GM23338 (cell line): ENCODE results near the gene SNTG2. TPM values are rescaled to one million over a fixed set of nuclear protein-coding genes. Genes with fewer than 3 reads are reported as not detected.

Experiments used
- ATAC-seq: fragments of 200-7000 bp; cut with Tn5 transposase; 3 replicates; pipeline ENCODE4 v1.9.1; 2020
- DNase-seq: peaks from one replicate; pipeline ENCODE4 v3.0.0-alpha.2; 2015; ENCODE audit warnings: low spot score
- H2AFZ ChIP-seq: fragments of 200-600 bp; sonication (generic); 2 replicates; pipeline ENCODE4 v1.8.0; 2016; ENCODE audit warnings: antibody characterized with exemption, mild to moderate bottlenecking, moderate library complexity
- H3F3A ChIP-seq: fragments of 200-600 bp; sonication (generic); replicated peaks from 2 replicates; pipeline ENCODE4 v1.8.0; 2017; ENCODE audit warnings: antibody characterized with exemption, mixed run types, low read depth
- H3K27ac ChIP-seq: fragments of 200-600 bp; sonication (generic); 2 replicates; pipeline ENCODE4 v1.6.1; 2016; ENCODE audit warnings: low read depth
- H3K27me3 ChIP-seq: fragments of 200-600 bp; sonication (generic); 2 replicates; pipeline ENCODE4 v1.8.0; 2016; ENCODE audit warnings: mild to moderate bottlenecking, mixed run types, moderate library complexity; ENCODE audit not compliant: insufficient read depth
- H3K36me3 ChIP-seq: fragments of 200-600 bp; sonication (generic); 2 replicates; pipeline ENCODE4 v1.8.0; 2016; ENCODE audit warnings: mild to moderate bottlenecking; ENCODE audit not compliant: insufficient read depth
- H3K4me1 ChIP-seq: fragments of 200-600 bp; sonication (generic); 2 replicates; pipeline ENCODE4 v1.8.0; 2016; ENCODE audit warnings: mild to moderate bottlenecking, moderate library complexity; ENCODE audit not compliant: insufficient read depth
- H3K4me2 ChIP-seq: fragments of 200-600 bp; sonication (generic); 2 replicates; pipeline ENCODE4 v1.7.1; 2017; ENCODE audit warnings: mixed run types
- H3K4me3 ChIP-seq: fragments of 200-600 bp; sonication (generic); 2 replicates; pipeline ENCODE4 v1.6.1; 2016; ENCODE audit warnings: mixed run types
- H3K79me2 ChIP-seq: fragments of 200-600 bp; sonication (generic); replicated peaks from 2 replicates; pipeline ENCODE4 v1.8.0; 2017; ENCODE audit warnings: mild to moderate bottlenecking; ENCODE audit not compliant: insufficient read depth
- H3K9me2 ChIP-seq: fragments of 200-600 bp; sonication (generic); 2 replicates; pipeline ENCODE4 v1.8.0; 2017; ENCODE audit not compliant: insufficient read depth
- H4K20me1 ChIP-seq: fragments of 200-600 bp; sonication (generic); replicated peaks from 2 replicates; pipeline ENCODE4 v1.8.0; 2017; ENCODE audit warnings: mild to moderate bottlenecking; ENCODE audit not compliant: insufficient read depth
- H3K27ac Mint-ChIP-seq: 2 replicates; pipeline ENCODE4 v1.8.0; 2020; ENCODE audit warnings: inconsistent platforms, mild to moderate bottlenecking, moderate library complexity, mixed read lengths
- H3K27me3 Mint-ChIP-seq: 3 replicates; pipeline ENCODE4 v1.8.0; 2022; ENCODE audit warnings: low read depth, mild to moderate bottlenecking, moderate library complexity, mixed read lengths, inconsistent platforms; ENCODE audit not compliant: insufficient read depth, poor library complexity
- H3K36me3 Mint-ChIP-seq: 3 replicates; pipeline ENCODE4 v1.8.0; 2021; ENCODE audit warnings: low read depth, mild to moderate bottlenecking, inconsistent platforms, moderate library complexity, mixed read lengths
- H3K4me1 Mint-ChIP-seq: 3 replicates; pipeline ENCODE4 v1.8.0; 2020; ENCODE audit warnings: mild to moderate bottlenecking, inconsistent platforms, mixed read lengths
- H3K4me3 Mint-ChIP-seq: 3 replicates; pipeline ENCODE4 v1.8.0; 2021; ENCODE audit warnings: moderate library complexity, mild to moderate bottlenecking, inconsistent platforms, mixed read lengths
- H3K9me3 Mint-ChIP-seq: 3 replicates; pipeline ENCODE4 v1.8.0; 2020; ENCODE audit warnings: moderate library complexity, mild to moderate bottlenecking, inconsistent platforms, mixed read lengths
- CREB1 ChIP-seq: fragments of 250-450 bp; sonication (Bioruptor Pico); IDR thresholded peaks from 2 replicates; pipeline ENCODE4 v1.5.0; 2020; ENCODE audit warnings: low read depth, mild to moderate bottlenecking, moderate library complexity
- ETS1 ChIP-seq: IDR thresholded peaks from 2 replicates; pipeline ENCODE4 v1.6.1; 2016; ENCODE audit warnings: antibody characterized with exemption
- EZH2 ChIP-seq: fragments of 200-600 bp; sonication (generic); IDR thresholded peaks from one replicate; pipeline ENCODE4 v1.8.0; 2017; ENCODE audit warnings: antibody characterized with exemption, mild to moderate bottlenecking, low read depth; ENCODE audit not compliant: unreplicated experiment
- EZH2phosphoT487 ChIP-seq: fragments of 200-600 bp; sonication (generic); IDR thresholded peaks from one replicate; pipeline ENCODE4 v1.8.1; 2018; ENCODE audit warnings: antibody characterized with exemption; ENCODE audit not compliant: unreplicated experiment
- JUNB ChIP-seq: IDR thresholded peaks from one replicate; pipeline ENCODE4 v1.6.1; 2016; ENCODE audit warnings: antibody characterized with exemption; ENCODE audit not compliant: unreplicated experiment
- NANOG ChIP-seq: IDR thresholded peaks from 2 replicates; pipeline ENCODE4 v1.6.1; 2016; ENCODE audit warnings: antibody characterized with exemption, borderline replicate concordance
- POLR2AphosphoS5 ChIP-seq: IDR thresholded peaks from 2 replicates; pipeline ENCODE4 v1.6.1; 2016; ENCODE audit warnings: antibody characterized with exemption, low read depth
- STAT1 ChIP-seq: IDR thresholded peaks from one replicate; pipeline ENCODE4 v1.6.1; 2016; ENCODE audit warnings: antibody characterized with exemption; ENCODE audit not compliant: unreplicated experiment
- ZNF114 ChIP-seq: fragments of 250-450 bp; sonication (Bioruptor Pico); IDR thresholded peaks from 2 replicates; pipeline ENCODE4 v1.5.0; 2020; ENCODE audit warnings: mild to moderate bottlenecking, moderate library complexity
- ZNF331 ChIP-seq: fragments of 250-450 bp; sonication (Bioruptor Pico); IDR thresholded peaks from 2 replicates; pipeline ENCODE4 v1.5.0; 2020; ENCODE audit warnings: low read depth, mild to moderate bottlenecking, moderate library complexity
- ZNF462 ChIP-seq: fragments of 250-450 bp; sonication (Bioruptor Pico); IDR thresholded peaks from 2 replicates; pipeline ENCODE4 v1.5.0; 2020; ENCODE audit warnings: mild to moderate bottlenecking, moderate library complexity
- polyA plus RNA-seq: library from polyadenylated mRNA; unstranded; fragments of >200 nt; fragmentation: Nextera tagmentation; extraction: Ambion mirVana; gene quantifications from 2 replicates; pipeline ENCODE4 v1.2.1, GENCODE V29; 2016
- total RNA-seq: library from RNA; depleted of rRNA; stranded (reverse); fragments of >200 nt; shearing (Covaris generic); gene quantifications from 2 replicates; pipeline ENCODE4 v1.2.3, GENCODE V29; 2014
- TF ChIP-seq, protein P1 (sequence below), 2 experiments: fragments of 200-600 bp in 1 of 2; sonication (generic) in 1 of 2; conservative IDR thresholded peaks; 2 replicates each; pipeline versions ENCODE4 v1.5.1 to v1.6.1; 2016 to 2017; ENCODE audit warnings: antibody characterized with exemption in 2 of 2, low read depth in 2 of 2, mild to moderate bottlenecking in 2 of 2, moderate library complexity in 1 of 2
- TF ChIP-seq, protein P2 (sequence below): IDR thresholded peaks from one replicate; pipeline ENCODE4 v1.6.1; 2018; ENCODE audit warnings: antibody characterized with exemption; ENCODE audit not compliant: unreplicated experiment

Gene SNTG2
- total and polyA plus RNA-seq, 2 experiments from 2014 or later: 27.5 to 60.4 TPM

DNA sequence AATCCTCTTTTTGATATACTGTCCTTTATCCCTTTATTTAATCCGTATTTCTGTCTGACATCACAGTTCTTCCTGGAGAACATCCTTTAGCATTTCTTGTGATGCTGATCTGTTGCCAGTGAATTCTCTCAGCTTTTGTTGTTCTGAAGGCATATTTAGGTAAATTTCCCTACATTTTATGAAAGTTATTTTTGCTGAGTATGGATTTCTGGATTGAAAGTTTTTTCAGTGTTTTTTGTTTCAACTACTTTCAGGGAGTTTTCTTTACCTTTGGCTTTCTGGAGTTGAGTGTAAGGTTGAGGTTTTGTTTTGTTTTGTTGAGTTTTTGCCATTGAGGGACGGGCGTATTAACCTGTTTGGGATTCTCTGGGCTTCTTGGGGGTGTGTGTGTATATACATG lies 22.5 kb downstream of the SNTG2 start:
- Mint-ChIP-seq H3K9me3 (peaks cover 17% of the 10 kb centered on the region), H3K27me3 (no peaks in the 10 kb centered on the region), H3K4me1 (peaks cover 5% of the 10 kb centered on the region), H3K4me3 (no peak overlapping the region), H3K27ac (no peak overlapping the region), H3K36me3 (peaks cover 22% of the 10 kb centered on the region)
- Histone ChIP-seq H3K27me3 (no peaks in the 10 kb centered on the region), H3F3A (no peaks in the 10 kb centered on the region), H4K20me1 (peaks cover 73% of the 10 kb centered on the region), H3K36me3 (no peaks in the 10 kb centered on the region), H3K4me3 (no peak overlapping the region), H3K4me1 (no peaks in the 10 kb centered on the region; the same call in 1 of the 2 replicates), H3K9me2 (no peaks in the 10 kb centered on the region), H2AFZ (no peak overlapping the region), H3K79me2 (peaks cover 98% of the 10 kb centered on the region), H3K27ac (no peak overlapping the region), H3K4me2 (no peak overlapping the region)
- ATAC-seq: no peak
- DNase-seq: no peak
- TF ChIP-seq JUNB (no peak), ETS1 (no peak), ZNF114 (CRISPR knock-in tag) (no peak), EZH2phosphoT487 (no peak), ZNF331 (CRISPR knock-in tag) (no peak), EZH2 (no peak), NANOG (no peak), STAT1 (no peak), POLR2AphosphoS5 (no peak), ZNF462 (CRISPR knock-in tag) (no peak), CREB1 (no peak)
- TF ChIP-seq, protein P1, sequence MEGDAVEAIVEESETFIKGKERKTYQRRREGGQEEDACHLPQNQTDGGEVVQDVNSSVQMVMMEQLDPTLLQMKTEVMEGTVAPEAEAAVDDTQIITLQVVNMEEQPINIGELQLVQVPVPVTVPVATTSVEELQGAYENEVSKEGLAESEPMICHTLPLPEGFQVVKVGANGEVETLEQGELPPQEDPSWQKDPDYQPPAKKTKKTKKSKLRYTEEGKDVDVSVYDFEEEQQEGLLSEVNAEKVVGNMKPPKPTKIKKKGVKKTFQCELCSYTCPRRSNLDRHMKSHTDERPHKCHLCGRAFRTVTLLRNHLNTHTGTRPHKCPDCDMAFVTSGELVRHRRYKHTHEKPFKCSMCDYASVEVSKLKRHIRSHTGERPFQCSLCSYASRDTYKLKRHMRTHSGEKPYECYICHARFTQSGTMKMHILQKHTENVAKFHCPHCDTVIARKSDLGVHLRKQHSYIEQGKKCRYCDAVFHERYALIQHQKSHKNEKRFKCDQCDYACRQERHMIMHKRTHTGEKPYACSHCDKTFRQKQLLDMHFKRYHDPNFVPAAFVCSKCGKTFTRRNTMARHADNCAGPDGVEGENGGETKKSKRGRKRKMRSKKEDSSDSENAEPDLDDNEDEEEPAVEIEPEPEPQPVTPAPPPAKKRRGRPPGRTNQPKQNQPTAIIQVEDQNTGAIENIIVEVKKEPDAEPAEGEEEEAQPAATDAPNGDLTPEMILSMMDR (conservative IDR thresholded peaks at IDR 0.05; ENCODE audit: low read depth in 2 of 2): no peak
- TF ChIP-seq, protein P2, sequence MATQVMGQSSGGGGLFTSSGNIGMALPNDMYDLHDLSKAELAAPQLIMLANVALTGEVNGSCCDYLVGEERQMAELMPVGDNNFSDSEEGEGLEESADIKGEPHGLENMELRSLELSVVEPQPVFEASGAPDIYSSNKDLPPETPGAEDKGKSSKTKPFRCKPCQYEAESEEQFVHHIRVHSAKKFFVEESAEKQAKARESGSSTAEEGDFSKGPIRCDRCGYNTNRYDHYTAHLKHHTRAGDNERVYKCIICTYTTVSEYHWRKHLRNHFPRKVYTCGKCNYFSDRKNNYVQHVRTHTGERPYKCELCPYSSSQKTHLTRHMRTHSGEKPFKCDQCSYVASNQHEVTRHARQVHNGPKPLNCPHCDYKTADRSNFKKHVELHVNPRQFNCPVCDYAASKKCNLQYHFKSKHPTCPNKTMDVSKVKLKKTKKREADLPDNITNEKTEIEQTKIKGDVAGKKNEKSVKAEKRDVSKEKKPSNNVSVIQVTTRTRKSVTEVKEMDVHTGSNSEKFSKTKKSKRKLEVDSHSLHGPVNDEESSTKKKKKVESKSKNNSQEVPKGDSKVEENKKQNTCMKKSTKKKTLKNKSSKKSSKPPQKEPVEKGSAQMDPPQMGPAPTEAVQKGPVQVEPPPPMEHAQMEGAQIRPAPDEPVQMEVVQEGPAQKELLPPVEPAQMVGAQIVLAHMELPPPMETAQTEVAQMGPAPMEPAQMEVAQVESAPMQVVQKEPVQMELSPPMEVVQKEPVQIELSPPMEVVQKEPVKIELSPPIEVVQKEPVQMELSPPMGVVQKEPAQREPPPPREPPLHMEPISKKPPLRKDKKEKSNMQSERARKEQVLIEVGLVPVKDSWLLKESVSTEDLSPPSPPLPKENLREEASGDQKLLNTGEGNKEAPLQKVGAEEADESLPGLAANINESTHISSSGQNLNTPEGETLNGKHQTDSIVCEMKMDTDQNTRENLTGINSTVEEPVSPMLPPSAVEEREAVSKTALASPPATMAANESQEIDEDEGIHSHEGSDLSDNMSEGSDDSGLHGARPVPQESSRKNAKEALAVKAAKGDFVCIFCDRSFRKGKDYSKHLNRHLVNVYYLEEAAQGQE: no peak
